DND-41 (cell line): Measurements from ENCODE around the gene ASIC5.

Experiments used
- CTCF ChIP-seq: IDR thresholded peaks from 2 replicates; pipeline ENCODE4 v1.5.1; 2012; ENCODE audit warnings: borderline replicate concordance, low read length, moderate library complexity, mild to moderate bottlenecking; ENCODE audit not compliant: poor library complexity, severe bottlenecking; ENCODE audit errors: extremely low read depth
- EZH2 ChIP-seq: IDR thresholded peaks from 3 replicates; pipeline ENCODE4 v1.6.1; 2012; ENCODE audit warnings: borderline replicate concordance, low read depth, mild to moderate bottlenecking, moderate library complexity, low read length, inconsistent platforms; ENCODE audit not compliant: severe bottlenecking

GRCh38 chr4:155818639-155819038 is 47.4 kb downstream of the ASIC5 start:
- TF ChIP-seq CTCF (no peak), EZH2 (no peak)
